GM12864 (cell line): Measurements from ENCODE around the gene NCOR2.

Experiments used
- DNase-seq: peaks from one replicate; pipeline ENCODE4 v3.0.0-alpha.2; 2011; ENCODE audit warnings: low read depth
- H3K4me3 ChIP-seq: 2 replicates; pipeline ENCODE4 v1.5.1; 2011; ENCODE audit warnings: mild to moderate bottlenecking, low read depth, low read length, control low read depth
- CTCF ChIP-seq: IDR thresholded peaks from 2 replicates; pipeline ENCODE4 v1.5.1; 2011; ENCODE audit warnings: low read depth, mild to moderate bottlenecking, moderate library complexity, low read length, control low read depth, inconsistent platforms; ENCODE audit errors: missing control alignments

Gene NCOR2

GRCh38 chr12:124520907-124521306 is 46.5 kb downstream of the NCOR2 start:
- no peak for TF ChIP-seq CTCF
- DNase-seq: no peak
- H3K4me3 ChIP-seq: no peak overlapping the region

- H3K4me3 ChIP-seq: no peak overlapping the region
- no peak for DNase-seq
- no peak for TF ChIP-seq CTCF
Observed at GRCh38 chr12:124520265-124520701, 47.1 kb downstream of the NCOR2 start.

GRCh38 chr12:124519746-124520145 is 47.7 kb downstream of the NCOR2 start:
- no peak overlapping the region for H3K4me3 ChIP-seq
- no peak for DNase-seq
- no peak for TF ChIP-seq CTCF

- no peak for TF ChIP-seq CTCF
- H3K4me3 ChIP-seq: no peak overlapping the region
- DNase-seq: no peak
Observed at GRCh38 chr12:124518051-124518932, 49.1 kb downstream of the NCOR2 start.
